Effector memory CD4-positive, alpha-beta T cell (primary cell): ENCODE measurements around the gene EVX1.

Experiments used
- DNase-seq, 3 donors: peaks; one replicate each; pipeline ENCODE4 v3.0.0-alpha.2; 2020
- H3K27ac ChIP-seq: 2 replicates; pipeline ENCODE4 v1.7.0; 2013; ENCODE audit warnings: mild to moderate bottlenecking, low read length, moderate library complexity; ENCODE audit not compliant: insufficient read depth, poor library complexity, severe bottlenecking
- H3K27me3 ChIP-seq: replicated peaks from 2 replicates; pipeline ENCODE4 v1.7.0; 2013; ENCODE audit warnings: mild to moderate bottlenecking, low read length; ENCODE audit not compliant: insufficient read depth, control insufficient read depth, poor library complexity, severe bottlenecking
- H3K36me3 ChIP-seq: 2 replicates; pipeline ENCODE4 v1.7.0; 2013; ENCODE audit warnings: mild to moderate bottlenecking, low read length, moderate library complexity; ENCODE audit not compliant: control insufficient read depth, insufficient read depth
- H3K4me1 ChIP-seq: 2 replicates; pipeline ENCODE4 v1.7.0; 2013; ENCODE audit warnings: low read length, mild to moderate bottlenecking; ENCODE audit not compliant: control insufficient read depth, insufficient read depth, poor library complexity, severe bottlenecking
- H3K4me3 ChIP-seq: 2 replicates; pipeline ENCODE4 v1.7.0; 2013; ENCODE audit warnings: low read length, low read depth, mild to moderate bottlenecking; ENCODE audit not compliant: insufficient read depth, poor library complexity, severe bottlenecking
- H3K9me3 ChIP-seq: 2 replicates; pipeline ENCODE4 v1.7.0; 2013; ENCODE audit warnings: mild to moderate bottlenecking, low read length, moderate library complexity; ENCODE audit not compliant: control insufficient read depth

Gene EVX1

DNA sequence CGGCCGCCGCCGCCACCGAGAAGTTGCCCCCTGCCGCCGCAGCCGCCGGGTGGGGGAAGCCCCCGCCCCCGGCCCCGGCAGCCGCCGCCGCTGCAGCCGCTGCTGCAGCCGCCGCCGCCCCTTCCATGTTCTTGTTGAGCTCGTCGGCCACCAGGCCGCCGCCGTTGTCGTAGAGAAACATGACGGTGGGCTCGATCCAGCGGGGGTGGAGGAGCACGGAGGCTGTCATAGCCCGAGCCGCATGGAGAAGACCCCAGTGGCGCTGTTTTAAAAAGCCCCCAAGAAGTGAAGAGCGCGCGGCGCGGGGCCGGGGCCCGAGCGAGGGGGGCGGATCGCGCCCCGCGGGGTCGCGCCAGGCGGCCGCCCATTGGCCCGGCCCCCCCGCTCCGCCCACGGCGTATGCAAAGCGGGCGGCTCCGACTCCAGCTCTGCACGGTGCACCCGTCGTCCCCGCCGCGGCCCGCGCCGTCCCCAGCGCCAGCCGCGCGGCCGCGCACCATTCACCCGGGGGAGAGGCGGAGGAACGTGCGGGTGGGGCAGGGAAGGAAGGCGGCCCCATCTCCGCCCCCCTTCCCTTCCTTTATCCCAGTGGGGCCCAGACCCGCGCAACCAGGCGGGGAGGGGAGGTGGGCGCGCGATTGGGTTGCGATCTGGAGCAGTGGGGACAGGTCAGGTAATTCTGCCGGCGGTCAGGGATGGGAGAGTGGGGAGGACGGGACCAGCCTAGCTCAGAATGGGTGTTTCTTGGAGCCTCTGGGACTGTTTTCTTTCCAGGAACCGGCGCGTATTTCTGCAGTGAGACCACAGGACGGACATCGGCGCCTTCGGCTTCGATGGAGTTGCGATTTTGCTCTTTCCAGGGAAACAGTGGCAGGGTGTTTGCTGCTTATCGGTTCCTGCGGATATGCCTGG lies 42.5 kb upstream of the EVX1 start, which contains the start of gene HOXA13:
Gene HOXA13 (minus strand): TSS at position 243 of the 912 bp plus-strand sequence. CDS start 14 bp downstream, at position 229.
- H3K4me1 ChIP-seq: peaks cover 28% of the 10 kb centered on the region
- no peaks in the 10 kb centered on the region for H3K36me3 ChIP-seq
- H3K27me3 ChIP-seq: peaks cover 80% of the 10 kb centered on the region
- peak within 1 kb of the TSS; percentile 20 for H3K4me3 ChIP-seq
- H3K9me3 ChIP-seq: no peaks in the 10 kb centered on the region
- no peak for DNase-seq
- no peak within 1 kb of the TSS for H3K27ac ChIP-seq

DNA sequence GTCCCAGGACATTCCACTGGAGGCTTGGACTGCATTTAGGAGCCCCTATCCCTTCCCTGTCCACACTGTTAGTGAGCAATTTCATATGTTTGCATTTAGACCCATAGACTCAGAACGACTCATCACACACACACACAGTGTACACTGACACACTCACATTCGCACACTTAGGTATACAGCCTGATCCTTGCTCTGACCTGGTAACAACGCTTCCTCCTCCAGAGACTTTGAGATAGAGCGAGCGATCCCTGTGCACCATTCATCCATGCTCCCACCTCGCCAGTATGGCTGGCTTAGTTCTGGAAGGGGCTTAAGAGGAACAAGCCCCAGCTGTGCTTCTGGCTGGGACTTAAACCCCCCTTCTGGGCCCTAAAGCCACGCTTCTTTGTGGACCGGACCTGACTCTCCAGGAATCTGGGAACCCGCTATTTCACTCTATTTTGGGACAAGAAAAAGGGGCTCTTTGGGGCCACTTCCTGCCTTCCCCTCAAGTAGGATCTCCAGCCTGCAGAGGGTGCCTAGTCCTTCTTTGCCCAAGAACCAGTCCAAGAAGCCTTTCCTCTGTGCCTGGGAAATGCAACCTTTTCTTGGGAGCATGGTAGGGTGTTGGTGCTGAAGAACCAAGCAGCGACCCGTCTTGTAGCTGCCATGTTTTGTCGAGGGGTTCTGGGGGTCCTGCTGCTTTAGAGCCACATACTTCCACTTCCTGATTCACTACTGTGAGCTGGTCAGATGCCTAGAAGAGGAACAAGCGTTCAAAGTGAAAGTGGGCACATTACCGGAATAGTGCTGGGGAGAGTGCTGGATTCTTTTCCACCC lies 41.6 kb upstream of the EVX1 start:
- H3K4me3 ChIP-seq: no peak overlapping the region

DNA sequence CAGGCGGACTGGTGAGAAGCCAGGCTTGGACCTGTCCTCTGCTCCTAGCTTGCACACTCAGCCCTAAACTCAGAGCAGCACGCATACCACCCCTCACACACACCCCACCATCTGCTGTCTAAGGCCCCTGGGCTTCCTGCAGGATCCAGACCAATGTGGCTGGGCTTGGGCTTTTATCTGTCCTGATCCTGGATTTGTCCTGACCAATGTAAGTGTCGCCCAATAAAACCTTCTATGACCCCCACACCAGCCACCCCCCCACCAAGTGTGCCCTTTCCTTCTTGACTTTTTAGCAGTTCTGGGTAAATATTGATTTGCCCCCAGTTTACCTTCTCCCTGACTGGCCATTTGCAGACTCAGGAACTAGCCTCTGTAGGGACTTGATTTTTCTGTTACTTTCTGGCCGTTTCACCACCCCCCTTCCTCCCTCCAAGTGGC lies 41.0 kb upstream of the EVX1 start:
- peaks cover 35% of the 10 kb centered on the region for H3K4me1 ChIP-seq
- H3K27ac ChIP-seq: no peak overlapping the region
- no peaks in the 10 kb centered on the region for H3K36me3 ChIP-seq
- no peak for DNase-seq
- H3K9me3 ChIP-seq: no peaks in the 10 kb centered on the region
- H3K4me3 ChIP-seq: no peak overlapping the region
- H3K27me3 ChIP-seq: peaks cover 82% of the 10 kb centered on the region

More for the DNA sequence above, 41.6 kb upstream of the EVX1 start:
- Histone ChIP-seq H3K27ac (no peak overlapping the region), H3K27me3 (peaks cover 83% of the 10 kb centered on the region), H3K9me3 (no peaks in the 10 kb centered on the region), H3K36me3 (no peaks in the 10 kb centered on the region), H3K4me1 (peaks cover 35% of the 10 kb centered on the region)
- no peak for DNase-seq

DNA sequence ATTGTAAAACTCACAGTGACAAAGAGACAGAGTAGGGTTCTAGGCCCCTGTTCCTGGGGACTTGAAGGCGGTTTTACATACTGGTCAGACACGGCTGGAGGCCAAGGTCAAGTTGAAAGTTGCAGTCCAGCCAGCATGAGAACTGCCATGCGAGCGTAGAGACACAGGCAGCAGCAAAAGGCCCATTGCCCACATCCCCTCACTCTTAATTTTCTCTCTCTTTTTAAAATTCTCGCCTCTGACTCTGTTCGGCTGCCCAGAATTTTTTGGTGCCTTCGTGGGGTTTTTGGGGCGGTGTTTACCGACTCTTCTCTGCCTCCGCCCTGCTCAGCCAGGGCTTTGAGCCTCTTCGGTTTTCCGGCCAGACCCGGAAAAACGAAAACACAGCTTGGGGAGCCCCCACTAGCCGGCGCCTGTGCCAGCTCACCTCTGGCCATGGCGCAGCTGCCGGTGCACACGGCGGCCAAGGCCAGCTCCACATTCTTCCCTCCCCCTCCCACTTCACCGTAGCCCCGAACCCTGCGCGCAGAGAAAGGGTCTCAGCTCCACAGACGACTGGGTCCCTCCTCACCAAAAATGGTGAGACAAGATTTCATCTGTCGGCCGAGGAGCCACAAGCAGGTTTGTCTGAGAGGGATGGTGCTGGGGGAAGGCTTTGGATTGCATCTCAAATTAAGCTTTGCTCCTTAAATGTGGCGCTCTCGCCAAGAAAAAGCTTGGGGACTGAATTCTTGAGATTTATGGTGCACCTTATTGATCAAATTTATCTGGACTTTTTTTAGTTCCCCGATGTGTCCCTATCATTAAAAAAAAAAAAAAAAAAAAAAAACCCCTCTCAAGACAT lies 40.4 kb upstream of the EVX1 start:
- Histone ChIP-seq H3K36me3 (no peaks in the 10 kb centered on the region), H3K9me3 (no peaks in the 10 kb centered on the region), H3K27ac (no peak overlapping the region), H3K27me3 (peaks cover 80% of the 10 kb centered on the region), H3K4me3 (no peak overlapping the region), H3K4me1 (peaks cover 35% of the 10 kb centered on the region)
- no peak for DNase-seq

DNA sequence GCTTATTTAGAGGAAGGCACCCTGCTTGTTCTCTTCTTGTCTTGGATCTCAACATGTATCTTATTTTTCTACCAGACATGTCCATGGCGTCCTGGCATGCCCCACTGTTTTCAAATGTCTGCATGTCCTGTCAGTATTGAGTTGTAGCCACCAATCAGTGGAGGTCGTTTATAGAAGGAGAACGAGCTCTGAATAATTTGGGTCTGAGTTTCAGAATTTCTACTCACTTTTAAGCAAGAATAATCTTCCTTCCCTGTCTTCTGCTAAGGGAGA lies 39.8 kb upstream of the EVX1 start:
- Histone ChIP-seq H3K4me1 (peaks cover 35% of the 10 kb centered on the region), H3K27me3 (peaks cover 80% of the 10 kb centered on the region), H3K27ac (no peak overlapping the region), H3K9me3 (no peaks in the 10 kb centered on the region), H3K36me3 (no peaks in the 10 kb centered on the region), H3K4me3 (no peak overlapping the region)
- no peak for DNase-seq

DNA sequence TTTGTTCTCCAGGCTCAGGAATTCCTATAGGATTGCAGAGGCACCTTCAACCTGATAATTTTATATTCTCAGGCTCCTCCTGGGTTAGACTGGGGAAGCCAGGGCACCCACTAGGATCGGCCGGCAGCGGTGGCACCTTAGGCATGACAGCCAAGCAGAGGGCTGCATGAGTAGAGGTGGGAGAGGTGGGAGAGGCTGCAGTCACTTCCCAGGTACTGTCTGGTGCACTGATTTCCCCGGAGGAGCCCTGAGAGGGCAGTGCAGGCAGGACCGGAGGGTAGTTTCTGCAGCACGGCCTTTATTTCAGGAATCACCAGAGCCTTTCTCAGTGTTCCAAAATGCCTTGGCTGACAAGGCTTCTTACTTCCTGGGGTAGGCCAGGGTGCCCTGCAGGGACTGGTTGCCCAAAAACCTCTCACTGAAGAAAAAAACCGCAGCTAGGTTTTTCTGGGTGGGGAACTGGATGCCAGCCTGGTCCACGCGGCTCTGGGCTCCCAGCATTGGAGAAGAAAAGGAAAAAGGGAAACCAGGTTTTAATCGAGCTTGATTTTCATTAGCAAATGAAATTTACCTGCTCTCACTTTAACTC lies 39.1 kb upstream of the EVX1 start:
- peaks cover 35% of the 10 kb centered on the region for H3K4me1 ChIP-seq
- no peak overlapping the region for H3K27ac ChIP-seq
- no peaks in the 10 kb centered on the region for H3K36me3 ChIP-seq
- H3K4me3 ChIP-seq: no peak overlapping the region
- DNase-seq: no peak
- H3K27me3 ChIP-seq: peaks cover 75% of the 10 kb centered on the region
- no peaks in the 10 kb centered on the region for H3K9me3 ChIP-seq

DNA sequence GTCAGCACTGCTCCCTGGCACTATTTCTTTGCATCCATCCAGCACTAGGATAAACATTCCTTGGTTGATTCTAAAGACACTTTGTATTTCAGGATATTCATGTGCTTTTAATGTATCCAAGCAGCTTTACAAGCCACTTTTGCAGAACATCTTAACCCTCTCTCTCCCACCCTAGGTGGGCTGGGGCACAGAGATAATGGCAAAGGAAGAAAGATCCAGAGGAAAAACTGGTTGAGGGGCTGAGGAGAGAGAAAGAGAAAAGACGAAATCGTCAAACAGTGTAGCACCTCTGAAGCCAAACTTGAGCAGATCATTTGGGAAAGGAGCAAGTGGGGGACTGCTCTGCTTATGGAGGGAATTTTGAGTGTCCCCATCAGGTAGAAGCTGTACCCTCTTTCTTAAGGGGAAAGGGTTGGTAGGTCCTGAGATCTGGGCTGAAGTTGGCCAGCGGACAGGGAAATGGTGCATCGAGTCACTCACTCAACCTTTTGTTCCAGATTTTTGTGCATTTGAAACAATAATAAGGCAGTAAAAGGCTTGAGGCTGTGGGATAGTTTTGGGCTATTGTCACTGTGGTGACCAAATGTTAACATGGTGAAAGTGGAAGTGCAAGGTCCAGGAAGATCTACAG lies 38.5 kb upstream of the EVX1 start:
- H3K36me3 ChIP-seq: no peaks in the 10 kb centered on the region
- no peaks in the 10 kb centered on the region for H3K9me3 ChIP-seq
- no peak for DNase-seq
- H3K27ac ChIP-seq: no peak overlapping the region
- H3K4me1 ChIP-seq: peaks cover 30% of the 10 kb centered on the region
- no peak overlapping the region for H3K4me3 ChIP-seq
- peaks cover 73% of the 10 kb centered on the region for H3K27me3 ChIP-seq

DNA sequence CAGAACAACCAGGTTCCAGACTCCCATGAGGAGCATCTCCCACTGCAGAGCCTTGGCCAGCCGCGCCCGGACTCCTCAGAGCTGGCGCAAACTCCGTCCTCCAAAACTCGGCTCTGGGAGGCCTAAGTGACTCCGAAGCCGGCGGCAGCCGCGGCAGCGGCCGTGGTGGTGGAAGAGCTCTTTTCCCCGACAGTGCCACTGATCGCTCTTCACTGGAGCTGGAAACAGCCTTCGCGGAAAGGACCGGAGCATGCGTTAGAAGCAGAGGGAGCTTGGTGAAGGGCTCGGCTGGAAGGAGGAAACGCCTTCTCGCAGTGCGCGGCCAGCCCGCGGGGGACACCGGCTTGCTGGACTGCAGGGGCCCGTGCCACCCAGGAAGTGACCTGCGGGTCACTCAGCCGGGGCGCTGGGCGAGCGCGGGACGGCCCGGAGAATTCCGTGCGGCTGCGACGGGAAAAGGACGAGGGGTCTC lies 37.7 kb upstream of the EVX1 start:
- DNase-seq: no peak
- H3K27me3 ChIP-seq: peaks cover 74% of the 10 kb centered on the region
- peaks cover 27% of the 10 kb centered on the region for H3K4me1 ChIP-seq
- no peak overlapping the region for H3K4me3 ChIP-seq
- no peaks in the 10 kb centered on the region for H3K36me3 ChIP-seq
- no peak overlapping the region for H3K27ac ChIP-seq
- H3K9me3 ChIP-seq: no peaks in the 10 kb centered on the region
